GM18511 (cell line): Measurements from ENCODE around the gene RAB6D.
"Not testable (repeated sequence)": the region's sequence is repeated elsewhere in the genome, so short reads cannot be mapped to it uniquely, and the experiment has no call there.

Experiments
- ATAC-seq: cut with Tn5 transposase; IDR thresholded peaks from one replicate; pipeline ENCODE4 v1.9.1; 2021; ENCODE audit warnings: mild to moderate bottlenecking, moderate library complexity; ENCODE audit not compliant: unreplicated experiment

The RAB6D gene

GRCh38 chr2:131367352-131367751 is 3.4 kb upstream of the RAB6D start:
- no peak for ATAC-seq

- no peak for ATAC-seq
Observed at GRCh38 chr2:131366643-131367042, 2.7 kb upstream of the RAB6D start.

- no peak for ATAC-seq
Observed at GRCh38 chr2:131365452-131365851, 1.5 kb upstream of the RAB6D start.

- not testable (repeated sequence) for ATAC-seq
Observed at GRCh38 chr2:131363213-131363612, 755 bp downstream of the RAB6D start.

- ATAC-seq: not testable (repeated sequence)
Observed at GRCh38 chr2:131361773-131362172, 2.2 kb downstream of the RAB6D start.

- ATAC-seq: not testable (repeated sequence)
Observed at GRCh38 chr2:131353167-131353697, 10.7 kb downstream of the RAB6D start.

GRCh38 chr2:131349021-131349420 is 14.9 kb downstream of the RAB6D start:
- ATAC-seq: no peak

- ATAC-seq: not testable (repeated sequence)
Observed at GRCh38 chr2:131347035-131347434, 16.9 kb downstream of the RAB6D start.

- not testable (repeated sequence) for ATAC-seq
Observed at GRCh38 chr2:131339307-131339706, 24.7 kb downstream of the RAB6D start.

- not testable (repeated sequence) for ATAC-seq
Observed at GRCh38 chr2:131335319-131335718, 28.6 kb downstream of the RAB6D start.

- ATAC-seq: not testable (repeated sequence)
Observed at GRCh38 chr2:131332709-131333108, 31.3 kb downstream of the RAB6D start.

GRCh38 chr2:131331000-131331399 is 33.0 kb downstream of the RAB6D start:
- not testable (repeated sequence) for ATAC-seq

- no peak for ATAC-seq
Observed at GRCh38 chr2:131322209-131322608, 41.8 kb downstream of the RAB6D start.

GRCh38 chr2:131321344-131321743 is 42.6 kb downstream of the RAB6D start:
- ATAC-seq: not testable (repeated sequence)

- not testable (repeated sequence) for ATAC-seq
Observed at GRCh38 chr2:131311001-131311400, 53.0 kb downstream of the RAB6D start.
